ENCODE measurements around the gene ALDOB. TPM values are rescaled to one million over a fixed set of nuclear protein-coding genes. Genes with fewer than 3 reads are reported as not detected.
"Not testable (repeated sequence)": the region's sequence is repeated elsewhere in the genome, so short reads cannot be mapped to it uniquely, and the experiment has no call there.

Gene ALDOB
- total and polyA plus RNA-seq, 4 donors, result 527 to 2,132 (median 1,808) TPM

GRCh38 chr9:101384873-101385536, 50.6 kb downstream of the ALDOB start, which contains the start of gene BAAT:
Gene BAAT, minus strand, starts transcription at chr9:101385006. Its CDS starts 13,602 bp downstream, at chr9:101371404.
- 60% methylated on average over 11 of the region's 11 CpGs for WGBS
- Histone ChIP-seq H3K4me3 (ENCODE audit: low read depth in 1 of 3, low read length in 3 of 3) (peak within 1 kb of the TSS; percentile 43 to 91 (median 64)), H3K9ac (ENCODE audit: low read depth in 1 of 2, low read length in 2 of 2) (peak within 1 kb of the TSS; percentile 80 to 94), H3K36me3 (ENCODE audit: control insufficient read depth in 4 of 4, insufficient read depth in 3 of 4, low read depth in 1 of 4, low read length in 3 of 4) (peaks cover 0 to 19% (median 12%) of the 10 kb centered on the region in 4 donors), H3K27ac (ENCODE audit: low read depth in 1 of 2, low read length in 2 of 2) (peak within 1 kb of the TSS; percentile 52 to 83), H3K4me1 (ENCODE audit: control insufficient read depth in 4 of 4, insufficient read depth in 4 of 4, low read length in 3 of 4) (peaks cover 0 to 41% (median 25%) of the 10 kb centered on the region in 4 donors)
- TF ChIP-seq TAF1 (conservative IDR thresholded peaks at IDR 0.05) (peak; percentile 85), RAD21 (IDR thresholded peaks at IDR 0.05) (peak; percentile 19 to 38), JUND (IDR thresholded peaks at IDR 0.05) (peak; percentile 14 to 74), FOXA1 (IDR thresholded peaks at IDR 0.05) (peak; percentile 28), FOXA2 (IDR thresholded peaks at IDR 0.05) (peak; percentile 67), SP1 (IDR thresholded peaks at IDR 0.05) (peak; percentile 74), HNF4G (IDR thresholded peaks at IDR 0.05) (peak; percentile 90), YY1 (IDR thresholded peaks at IDR 0.05) (peak; percentile 34), HNF4A (conservative IDR thresholded peaks at IDR 0.05) (peak; percentile 98), REST (IDR thresholded peaks at IDR 0.05) (peak; percentile 86), ATF3 (IDR thresholded peaks at IDR 0.05) (peak; percentile 35), RXRA (IDR thresholded peaks at IDR 0.05) (peak; percentile 83 to 93), ZBTB33 (IDR thresholded peaks at IDR 0.05) (peak; percentile 77), NR2F2 (IDR thresholded peaks at IDR 0.05) (peak; percentile 77), MAX (IDR thresholded peaks at IDR 0.05) (peak; percentile 60), GABPA (IDR thresholded peaks at IDR 0.05 in 1 of 2, conservative IDR thresholded peaks at IDR 0.05 in 1 of 2) (peak in 1 of 2 donors; percentile 18), EGR1 (IDR thresholded peaks at IDR 0.05; ENCODE audit: low read depth in 2 of 2) (peak in 1 of 2 donors; percentile 53)
- not testable (repeated sequence) for H3K27me3 ChIP-seq (ENCODE audit: control insufficient read depth in 4 of 4, insufficient read depth in 4 of 4, low read length in 3 of 4); H3K9me3 ChIP-seq (ENCODE audit: control insufficient read depth in 4 of 4, low read length in 3 of 4); DNase-seq (ENCODE audit: low spot score)

GRCh38 chr9:101383361-101383760, 52.2 kb downstream of the ALDOB start:
- Histone ChIP-seq H3K9me3 (ENCODE audit: control insufficient read depth in 4 of 4, low read length in 3 of 4) (peaks cover 0 to 2% (median 0%) of the 10 kb centered on the region in 4 donors), H3K4me3 (ENCODE audit: low read depth in 1 of 3, low read length in 3 of 3) (peak overlapping the region; percentile 43 to 91 (median 64)), H3K9ac (ENCODE audit: low read depth in 1 of 2, low read length in 2 of 2) (peak overlapping the region; percentile 59 to 94), H3K4me1 (ENCODE audit: control insufficient read depth in 4 of 4, insufficient read depth in 4 of 4, low read length in 3 of 4) (peaks cover 0 to 49% (median 29%) of the 10 kb centered on the region in 4 donors), H3K27ac (ENCODE audit: low read depth in 1 of 2, low read length in 2 of 2) (peak overlapping the region; percentile 52 to 83), H3K27me3 (ENCODE audit: control insufficient read depth in 4 of 4, insufficient read depth in 4 of 4, low read length in 3 of 4) (no peaks in the 10 kb centered on the region), H3K36me3 (ENCODE audit: control insufficient read depth in 4 of 4, insufficient read depth in 3 of 4, low read depth in 1 of 4, low read length in 3 of 4) (peaks cover 0 to 8% (median 1%) of the 10 kb centered on the region in 4 donors)
- no peak for DNase-seq (ENCODE audit: low spot score)
- 38% methylated on average over 2 of the region's 2 CpGs for WGBS
- no peak for TF ChIP-seq SP1 (IDR thresholded peaks at IDR 0.05)
- no peak for TF ChIP-seq ZBTB33 (IDR thresholded peaks at IDR 0.05)
- TF ChIP-seq RXRA (IDR thresholded peaks at IDR 0.05), result no peak
- no peak for TF ChIP-seq HNF4A (conservative IDR thresholded peaks at IDR 0.05)
- TF ChIP-seq JUND (IDR thresholded peaks at IDR 0.05), result no peak
- TF ChIP-seq FOXA1 (IDR thresholded peaks at IDR 0.05), result no peak
- TF ChIP-seq REST (IDR thresholded peaks at IDR 0.05), result peak; percentile 68
- no peak for TF ChIP-seq ATF3 (IDR thresholded peaks at IDR 0.05)
- no peak for TF ChIP-seq FOXA2 (IDR thresholded peaks at IDR 0.05)
- peak; percentile 49 for TF ChIP-seq YY1 (IDR thresholded peaks at IDR 0.05)
- no peak for TF ChIP-seq EGR1 (IDR thresholded peaks at IDR 0.05; ENCODE audit: low read depth in 2 of 2)
- TF ChIP-seq TAF1 (conservative IDR thresholded peaks at IDR 0.05), result peak; percentile 67
- peak in 1 of 2 donors; percentile 17 for TF ChIP-seq RAD21 (IDR thresholded peaks at IDR 0.05)
- TF ChIP-seq GABPA (IDR thresholded peaks at IDR 0.05 in 1 of 2, conservative IDR thresholded peaks at IDR 0.05 in 1 of 2), result no peak
- TF ChIP-seq HNF4G (IDR thresholded peaks at IDR 0.05), result no peak
